ENCODE results near the gene UBE2G2. TPM values are rescaled to one million over a fixed set of nuclear protein-coding genes. Genes with fewer than 3 reads are reported as not detected.

Gene UBE2G2
- total and polyA plus RNA-seq, 4 donors = 27.4 to 83.5 (median 40.9) TPM

DNA sequence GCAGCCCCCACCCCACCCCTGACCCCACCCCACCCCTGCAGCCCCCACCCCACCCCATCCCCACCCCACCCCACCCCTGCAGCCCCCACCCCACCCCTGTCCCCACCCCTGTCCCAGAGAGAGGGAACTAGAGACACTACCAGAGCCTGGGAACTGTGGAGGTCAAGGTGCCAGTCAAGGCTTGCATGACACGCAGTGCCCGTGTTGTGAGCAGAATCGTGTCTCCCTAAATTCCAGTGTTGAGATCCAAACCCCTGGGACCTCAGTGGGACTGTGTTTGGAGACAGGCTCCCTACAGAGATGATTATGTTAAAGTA, 34.7 kb upstream of the UBE2G2 start (continued):
- TF ChIP-seq, protein P1, sequence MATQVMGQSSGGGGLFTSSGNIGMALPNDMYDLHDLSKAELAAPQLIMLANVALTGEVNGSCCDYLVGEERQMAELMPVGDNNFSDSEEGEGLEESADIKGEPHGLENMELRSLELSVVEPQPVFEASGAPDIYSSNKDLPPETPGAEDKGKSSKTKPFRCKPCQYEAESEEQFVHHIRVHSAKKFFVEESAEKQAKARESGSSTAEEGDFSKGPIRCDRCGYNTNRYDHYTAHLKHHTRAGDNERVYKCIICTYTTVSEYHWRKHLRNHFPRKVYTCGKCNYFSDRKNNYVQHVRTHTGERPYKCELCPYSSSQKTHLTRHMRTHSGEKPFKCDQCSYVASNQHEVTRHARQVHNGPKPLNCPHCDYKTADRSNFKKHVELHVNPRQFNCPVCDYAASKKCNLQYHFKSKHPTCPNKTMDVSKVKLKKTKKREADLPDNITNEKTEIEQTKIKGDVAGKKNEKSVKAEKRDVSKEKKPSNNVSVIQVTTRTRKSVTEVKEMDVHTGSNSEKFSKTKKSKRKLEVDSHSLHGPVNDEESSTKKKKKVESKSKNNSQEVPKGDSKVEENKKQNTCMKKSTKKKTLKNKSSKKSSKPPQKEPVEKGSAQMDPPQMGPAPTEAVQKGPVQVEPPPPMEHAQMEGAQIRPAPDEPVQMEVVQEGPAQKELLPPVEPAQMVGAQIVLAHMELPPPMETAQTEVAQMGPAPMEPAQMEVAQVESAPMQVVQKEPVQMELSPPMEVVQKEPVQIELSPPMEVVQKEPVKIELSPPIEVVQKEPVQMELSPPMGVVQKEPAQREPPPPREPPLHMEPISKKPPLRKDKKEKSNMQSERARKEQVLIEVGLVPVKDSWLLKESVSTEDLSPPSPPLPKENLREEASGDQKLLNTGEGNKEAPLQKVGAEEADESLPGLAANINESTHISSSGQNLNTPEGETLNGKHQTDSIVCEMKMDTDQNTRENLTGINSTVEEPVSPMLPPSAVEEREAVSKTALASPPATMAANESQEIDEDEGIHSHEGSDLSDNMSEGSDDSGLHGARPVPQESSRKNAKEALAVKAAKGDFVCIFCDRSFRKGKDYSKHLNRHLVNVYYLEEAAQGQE (IDR thresholded peaks at IDR 0.05) = no peak
- no peak for TF ChIP-seq HNF4A (conservative IDR thresholded peaks at IDR 0.05)
- TF ChIP-seq RAD21 (IDR thresholded peaks at IDR 0.05) = no peak
- no peak for TF ChIP-seq YY1 (IDR thresholded peaks at IDR 0.05)
- no peak for TF ChIP-seq JUND (IDR thresholded peaks at IDR 0.05)
- no peak for TF ChIP-seq GABPA (IDR thresholded peaks at IDR 0.05 in 1 of 2, conservative IDR thresholded peaks at IDR 0.05 in 1 of 2)

DNA sequence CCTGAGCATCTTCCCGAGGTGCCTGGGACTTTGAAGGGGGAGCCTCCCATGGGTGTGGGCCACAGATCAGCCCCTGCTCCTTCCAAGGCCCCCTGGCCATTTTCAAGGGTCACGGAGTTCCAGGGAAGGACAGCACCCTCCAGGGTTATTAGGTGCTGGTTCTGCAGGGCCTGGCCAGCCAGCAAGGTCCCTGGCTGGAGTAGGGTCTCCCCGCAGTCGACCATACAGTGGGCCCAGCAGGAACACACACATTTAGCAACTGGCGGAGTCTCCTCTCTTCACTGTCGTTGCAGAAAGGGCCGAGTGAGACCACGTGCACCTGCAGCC, 34.0 kb upstream of the UBE2G2 start:
- Histone ChIP-seq H3K27me3 (ENCODE audit: control insufficient read depth in 4 of 4, insufficient read depth in 4 of 4, low read length in 3 of 4) (no peaks in the 10 kb centered on the region), H3K27ac (ENCODE audit: low read depth in 1 of 2, low read length in 2 of 2) (no peak overlapping the region), H3K4me1 (ENCODE audit: control insufficient read depth in 4 of 4, insufficient read depth in 4 of 4, low read length in 3 of 4) (no peaks in the 10 kb centered on the region), H3K9me3 (ENCODE audit: control insufficient read depth in 4 of 4, low read length in 3 of 4) (no peaks in the 10 kb centered on the region), H3K4me3 (ENCODE audit: low read depth in 1 of 3, low read length in 3 of 3) (no peak overlapping the region), H3K9ac (ENCODE audit: low read depth in 1 of 2, low read length in 2 of 2) (no peak overlapping the region), H3K36me3 (ENCODE audit: control insufficient read depth in 4 of 4, insufficient read depth in 3 of 4, low read depth in 1 of 4, low read length in 3 of 4) (no peaks in the 10 kb centered on the region)
- WGBS = 76% methylated on average over 8 of the region's 8 CpGs
- no peak for TF ChIP-seq FOXA1 (IDR thresholded peaks at IDR 0.05)
- TF ChIP-seq YY1 (IDR thresholded peaks at IDR 0.05) = no peak
- no peak for TF ChIP-seq HNF4A (conservative IDR thresholded peaks at IDR 0.05)
- TF ChIP-seq JUND (IDR thresholded peaks at IDR 0.05) = no peak
- TF ChIP-seq, protein P2, sequence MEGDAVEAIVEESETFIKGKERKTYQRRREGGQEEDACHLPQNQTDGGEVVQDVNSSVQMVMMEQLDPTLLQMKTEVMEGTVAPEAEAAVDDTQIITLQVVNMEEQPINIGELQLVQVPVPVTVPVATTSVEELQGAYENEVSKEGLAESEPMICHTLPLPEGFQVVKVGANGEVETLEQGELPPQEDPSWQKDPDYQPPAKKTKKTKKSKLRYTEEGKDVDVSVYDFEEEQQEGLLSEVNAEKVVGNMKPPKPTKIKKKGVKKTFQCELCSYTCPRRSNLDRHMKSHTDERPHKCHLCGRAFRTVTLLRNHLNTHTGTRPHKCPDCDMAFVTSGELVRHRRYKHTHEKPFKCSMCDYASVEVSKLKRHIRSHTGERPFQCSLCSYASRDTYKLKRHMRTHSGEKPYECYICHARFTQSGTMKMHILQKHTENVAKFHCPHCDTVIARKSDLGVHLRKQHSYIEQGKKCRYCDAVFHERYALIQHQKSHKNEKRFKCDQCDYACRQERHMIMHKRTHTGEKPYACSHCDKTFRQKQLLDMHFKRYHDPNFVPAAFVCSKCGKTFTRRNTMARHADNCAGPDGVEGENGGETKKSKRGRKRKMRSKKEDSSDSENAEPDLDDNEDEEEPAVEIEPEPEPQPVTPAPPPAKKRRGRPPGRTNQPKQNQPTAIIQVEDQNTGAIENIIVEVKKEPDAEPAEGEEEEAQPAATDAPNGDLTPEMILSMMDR (IDR thresholded peaks at IDR 0.05; ENCODE audit: low read depth, low read length, missing input control) = no peak
- no peak for TF ChIP-seq NR2F2 (IDR thresholded peaks at IDR 0.05)
- TF ChIP-seq, protein P3, sequence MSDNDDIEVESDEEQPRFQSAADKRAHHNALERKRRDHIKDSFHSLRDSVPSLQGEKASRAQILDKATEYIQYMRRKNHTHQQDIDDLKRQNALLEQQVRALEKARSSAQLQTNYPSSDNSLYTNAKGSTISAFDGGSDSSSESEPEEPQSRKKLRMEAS (IDR thresholded peaks at IDR 0.05) = no peak
- TF ChIP-seq, protein P4, sequence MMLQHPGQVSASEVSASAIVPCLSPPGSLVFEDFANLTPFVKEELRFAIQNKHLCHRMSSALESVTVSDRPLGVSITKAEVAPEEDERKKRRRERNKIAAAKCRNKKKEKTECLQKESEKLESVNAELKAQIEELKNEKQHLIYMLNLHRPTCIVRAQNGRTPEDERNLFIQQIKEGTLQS (IDR thresholded peaks at IDR 0.05) = no peak
- TF ChIP-seq, protein P5, sequence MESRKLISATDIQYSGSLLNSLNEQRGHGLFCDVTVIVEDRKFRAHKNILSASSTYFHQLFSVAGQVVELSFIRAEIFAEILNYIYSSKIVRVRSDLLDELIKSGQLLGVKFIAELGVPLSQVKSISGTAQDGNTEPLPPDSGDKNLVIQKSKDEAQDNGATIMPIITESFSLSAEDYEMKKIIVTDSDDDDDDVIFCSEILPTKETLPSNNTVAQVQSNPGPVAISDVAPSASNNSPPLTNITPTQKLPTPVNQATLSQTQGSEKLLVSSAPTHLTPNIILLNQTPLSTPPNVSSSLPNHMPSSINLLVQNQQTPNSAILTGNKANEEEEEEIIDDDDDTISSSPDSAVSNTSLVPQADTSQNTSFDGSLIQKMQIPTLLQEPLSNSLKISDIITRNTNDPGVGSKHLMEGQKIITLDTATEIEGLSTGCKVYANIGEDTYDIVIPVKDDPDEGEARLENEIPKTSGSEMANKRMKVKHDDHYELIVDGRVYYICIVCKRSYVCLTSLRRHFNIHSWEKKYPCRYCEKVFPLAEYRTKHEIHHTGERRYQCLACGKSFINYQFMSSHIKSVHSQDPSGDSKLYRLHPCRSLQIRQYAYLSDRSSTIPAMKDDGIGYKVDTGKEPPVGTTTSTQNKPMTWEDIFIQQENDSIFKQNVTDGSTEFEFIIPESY (IDR thresholded peaks at IDR 0.05) = no peak
- no peak for TF ChIP-seq RAD21 (IDR thresholded peaks at IDR 0.05)
- no peak for TF ChIP-seq EGR1 (IDR thresholded peaks at IDR 0.05; ENCODE audit: low read depth in 2 of 2)
- TF ChIP-seq, protein P1 (IDR thresholded peaks at IDR 0.05) = no peak
- DNase-seq (ENCODE audit: low spot score) = no peak
